H1 (cell line): ENCODE results near the gene GLS. TPM values are rescaled to one million over a fixed set of nuclear protein-coding genes. Genes with fewer than 3 reads are reported as not detected.

Experiments used
- CTCF ChIA-PET: fragments of 300-600 bp; sonication (Branson Sonifier 250); formaldehyde crosslinking; loops from one replicate; lab custom pipeline; 2021; ENCODE audit not compliant: partially characterized antibody; lab: Charles Lee
- POLR2A ChIA-PET: fragments of 300-600 bp; sonication (Branson Sonifier 250); formaldehyde crosslinking; loops from one replicate; lab custom pipeline; 2021; ENCODE audit warnings: inconsistent platforms; ENCODE audit not compliant: partially characterized antibody; lab: Charles Lee
- DNase-seq, 2 experiments: peaks; one replicate each; pipeline versions ENCODE4 v3.0.0 to v3.0.0-alpha.2; 2010 to 2022; ENCODE audit warnings: low spot score in 2 of 2, low read depth in 1 of 2, mixed read lengths in 1 of 2
- FAIRE-seq: peaks from 2 replicates; lab custom pipeline; 2011; peaks lifted over from hg19 to GRCh38; lab: Jason Lieb, UNC
- H2AFZ ChIP-seq: 2 replicates; pipeline ENCODE4 v1.8.1; 2012; ENCODE audit warnings: low read length, inconsistent platforms
- H2AK5ac ChIP-seq: 2 replicates; pipeline ENCODE4 v1.6.1; 2013; ENCODE audit warnings: low read depth, low read length
- H2BK120ac ChIP-seq: replicated peaks from 2 replicates; pipeline ENCODE3; 2013; ENCODE audit warnings: low read depth, low read length, inconsistent platforms
- H2BK12ac ChIP-seq: 2 replicates; pipeline ENCODE4 v1.6.1; 2013; ENCODE audit warnings: low read depth, low read length
- H2BK15ac ChIP-seq: 2 replicates; pipeline ENCODE4 v1.6.1; 2013; ENCODE audit warnings: low read length
- H2BK20ac ChIP-seq: 2 replicates; pipeline ENCODE4 v1.6.1; 2013; ENCODE audit warnings: low read length
- H2BK5ac ChIP-seq: 2 replicates; pipeline ENCODE4 v1.6.1; 2013; ENCODE audit warnings: low read depth, low read length
- H3K14ac ChIP-seq: 2 replicates; pipeline ENCODE4 v1.6.1; 2013; ENCODE audit warnings: inconsistent platforms; ENCODE audit not compliant: insufficient read length
- H3K18ac ChIP-seq: 2 replicates; pipeline ENCODE4 v1.6.1; 2013; ENCODE audit warnings: low read length; ENCODE audit errors: extremely low read depth
- H3K23ac ChIP-seq: 2 replicates; pipeline ENCODE4 v1.6.1; 2013; ENCODE audit warnings: inconsistent platforms; ENCODE audit not compliant: insufficient read length
- H3K23me2 ChIP-seq: 2 replicates; pipeline ENCODE4 v1.6.1; 2013; ENCODE audit warnings: low read depth, low read length
- H3K27ac ChIP-seq: 2 replicates; pipeline ENCODE4 v1.6.1; 2011; ENCODE audit warnings: low read depth, low read length, inconsistent platforms
- H3K27me3 ChIP-seq, 4 experiments: replicated peaks in 1 of 4; 1 replicate in 1 of 4; 2 replicates in 3 of 4; pipeline versions ENCODE4 v1.6.1 to v1.8.1; 2011 to 2013; ENCODE audit warnings: low read length in 3 of 4, mild to moderate bottlenecking in 3 of 4, inconsistent platforms in 2 of 4, mixed read lengths in 2 of 4, moderate library complexity in 1 of 4; ENCODE audit not compliant: control insufficient read depth in 3 of 4, insufficient read depth in 3 of 4; ENCODE audit errors: extremely low read depth in 1 of 4
- H3K36me3 ChIP-seq, 4 experiments: 2 replicates each; pipeline versions ENCODE4 v1.6.1 to v1.8.1; 2011 to 2013; ENCODE audit warnings: mild to moderate bottlenecking in 4 of 4, low read length in 3 of 4, moderate library complexity in 2 of 4, control low read depth in 1 of 4, inconsistent platforms in 1 of 4; ENCODE audit not compliant: insufficient read depth in 4 of 4, control insufficient read depth in 2 of 4
- H3K4ac ChIP-seq: replicated peaks from 2 replicates; pipeline ENCODE3; 2013; ENCODE audit warnings: low read length, low read depth, mixed read lengths, inconsistent platforms; ENCODE audit not compliant: insufficient read length
- H3K4me1 ChIP-seq, 4 experiments: replicated peaks in 1 of 4; 1 replicate in 1 of 4; 2 replicates in 3 of 4; pipeline versions ENCODE4 v1.6.1 to v1.8.1; 2011 to 2013; ENCODE audit warnings: low read length in 3 of 4, inconsistent platforms in 2 of 4, mixed read lengths in 1 of 4; ENCODE audit not compliant: insufficient read depth in 4 of 4, control insufficient read depth in 3 of 4
- H3K4me2 ChIP-seq, 2 experiments: 2 replicates each; pipeline versions ENCODE4 v1.6.1 to v1.8.1; 2011 to 2013; ENCODE audit warnings: low read depth in 2 of 2, low read length in 2 of 2, control low read depth in 1 of 2, inconsistent platforms in 1 of 2, mild to moderate bottlenecking in 1 of 2; ENCODE audit not compliant: insufficient read depth in 1 of 2
- H3K4me3 ChIP-seq, 4 experiments: fragments of 200-600, 300-600 bp in 1 of 4; sonication (generic), shearing (Covaris generic), sonication (Bioruptor Twin) in 1 of 4; 2 replicates each; pipeline versions ENCODE4 v1.5.1 to v1.8.1; 2011 to 2016; ENCODE audit warnings: low read length in 4 of 4, low read depth in 3 of 4, control low read depth in 2 of 4, inconsistent platforms in 2 of 4, mild to moderate bottlenecking in 2 of 4, mixed read lengths in 1 of 4, moderate library complexity in 1 of 4; ENCODE audit not compliant: insufficient read depth in 2 of 4; ENCODE audit errors: extremely low read depth in 1 of 4
- H3K56ac ChIP-seq: replicated peaks from 2 replicates; pipeline ENCODE3; 2013; ENCODE audit warnings: low read depth, mild to moderate bottlenecking, mixed read lengths, low read length, inconsistent platforms; ENCODE audit not compliant: insufficient read length
- H3K79me1 ChIP-seq: 2 replicates; pipeline ENCODE4 v1.6.1; 2013; ENCODE audit warnings: low read depth, low read length, control low read depth
- H3K79me2 ChIP-seq, 2 experiments: 2 replicates each; pipeline versions ENCODE4 v1.6.1 to v1.8.1; 2012 to 2013; ENCODE audit warnings: low read length in 2 of 2, mild to moderate bottlenecking in 2 of 2, inconsistent platforms in 1 of 2; ENCODE audit not compliant: insufficient read depth in 2 of 2, control insufficient read depth in 1 of 2
- H3K9ac ChIP-seq, 4 experiments: replicated peaks in 1 of 4; 1 replicate in 1 of 4; 2 replicates in 3 of 4; pipeline versions ENCODE4 v1.6.1 to v1.8.1; 2011 to 2013; ENCODE audit warnings: low read depth in 3 of 4, low read length in 3 of 4, control low read depth in 2 of 4, mild to moderate bottlenecking in 2 of 4, moderate library complexity in 2 of 4, inconsistent platforms in 1 of 4; ENCODE audit errors: extremely low read depth in 1 of 4
- H3K9me3 ChIP-seq, 2 experiments: 2 replicates each; pipeline versions ENCODE4 v1.6.1 to v1.8.1; 2012 to 2013; ENCODE audit warnings: mild to moderate bottlenecking in 2 of 2, moderate library complexity in 2 of 2, control low read depth in 1 of 2, inconsistent platforms in 1 of 2, low read depth in 1 of 2, low read length in 1 of 2, mixed read lengths in 1 of 2; ENCODE audit not compliant: insufficient read depth in 2 of 2
- H4K20me1 ChIP-seq, 2 experiments: replicated peaks in 1 of 2; 2 replicates each; pipeline versions ENCODE3 to v1.8.1; 2011 to 2013; ENCODE audit warnings: inconsistent platforms in 2 of 2, low read length in 2 of 2, mild to moderate bottlenecking in 1 of 2; ENCODE audit not compliant: insufficient read depth in 2 of 2, control insufficient read depth in 1 of 2
- H4K5ac ChIP-seq: 2 replicates; pipeline ENCODE4 v1.6.1; 2013; ENCODE audit warnings: low read length, low read depth, mixed read lengths, inconsistent platforms; ENCODE audit not compliant: insufficient read length
- H4K8ac ChIP-seq: 2 replicates; pipeline ENCODE4 v1.8.0; 2013; ENCODE audit warnings: mild to moderate bottlenecking, moderate library complexity, low read length, inconsistent platforms; ENCODE audit not compliant: insufficient read depth; ENCODE audit errors: extremely low read depth
- H4K91ac ChIP-seq: replicated peaks from 2 replicates; pipeline ENCODE3; 2013; ENCODE audit warnings: low read length, mixed read lengths, inconsistent platforms; ENCODE audit not compliant: insufficient read length
- SAP30 ChIP-seq: fragments of 300-600 bp; sonication (generic); IDR thresholded peaks from 2 replicates; pipeline ENCODE4 v1.7.1; 2012; ENCODE audit warnings: low read length, moderate library complexity, mild to moderate bottlenecking, inconsistent platforms; ENCODE audit not compliant: insufficient read depth, insufficient replicate concordance
- SIN3A ChIP-seq, 2 experiments: IDR thresholded peaks in 1 of 2; conservative IDR thresholded peaks in 1 of 2; 2 replicates each; pipeline ENCODE4 v1.6.1; 2011 to 2012; ENCODE audit warnings: low read length in 2 of 2, improper control_type of control experiment in 1 of 2, low read depth in 1 of 2, mild to moderate bottlenecking in 1 of 2
- WGBS, 2 experiments: shearing (Covaris generic) in 1 of 2; methylation state at CpG; one replicate each; pipeline versions ENCODE4 v1.1.6 to v1.1.7; 2013 to 2015; ENCODE audit warnings: low lambda C conversion rate in 2 of 2, mixed read lengths in 2 of 2, inconsistent platforms in 1 of 2, low coverage in 1 of 2, missing lambda C conversion rate in 1 of 2; ENCODE audit not compliant: insufficient replicate concordance in 2 of 2, insufficient coverage in 1 of 2, insufficient read length in 1 of 2; ENCODE audit errors: extremely low coverage in 1 of 2, missing lambda C conversion rate in 1 of 2; 5-methylcytosine and 5-hydroxymethylcytosine counted together
- polyA plus RNA-seq, 7 experiments: library from polyadenylated mRNA; depleted of rRNA in 3 of 7; stranded (reverse) in 5 of 7; unstranded in 2 of 7; fragments of >200 nt in 5 of 7; fragments of 200-250 nt in 2 of 7; gene quantifications; 1 replicate in 5 of 7; 2 replicates in 1 of 7; 4 replicates in 1 of 7; pipeline versions ENCODE4 v1.2.1 to v1.2.3, GENCODE V29; 2011 to 2013; ENCODE audit warnings: missing spikeins in 2 of 7, mixed read lengths in 2 of 7
- total RNA-seq: library from RNA; stranded (reverse); fragmentation: NEBNext Ultra II Directional; extraction: Animal tissue kit (Norgen Biotek cat#: 25700); gene quantifications from 2 replicates; pipeline ENCODE4 v1.2.1, GENCODE V29; 2021
- TF ChIP-seq, protein P1 (sequence below), 3 experiments: IDR thresholded peaks; 1 replicate in 2 of 3; 2 replicates in 1 of 3; pipeline versions ENCODE4 v1.5.1 to v1.6.1; 2011; ENCODE audit warnings: low read length in 3 of 3, mild to moderate bottlenecking in 3 of 3, inconsistent platforms in 2 of 3, low read depth in 1 of 3, moderate library complexity in 1 of 3; ENCODE audit not compliant: insufficient read depth in 1 of 3; ENCODE audit errors: control extremely low read depth in 1 of 3

The GLS gene
- total and polyA plus RNA-seq, 2 of the 8 experiments (the other 6 are each of a cell fraction or from before 2014, with no cell fraction given), result 15.7 to 89.8 TPM

GRCh38 chr2:191014653-191015020, 134.0 kb downstream of the GLS start:
- Histone ChIP-seq H3K79me1 (no peaks in the 10 kb centered on the region), H3K79me2 (peaks cover 3 to 19% of the 10 kb centered on the region in 2 experiments; a peak in 2 of 4 replicates), H3K9me3 (no peaks in the 10 kb centered on the region), H3K27ac (no peak overlapping the region), H3K4ac (no peak overlapping the region), H4K5ac (no peak overlapping the region), H3K23ac (no peak overlapping the region), H2BK20ac (no peak overlapping the region), H3K4me3 (peak overlapping the region; percentile 77 to 96 (median 90); a peak in 7 of 8 replicates), H4K8ac (no peak overlapping the region), H2AFZ (peak overlapping the region; percentile 89), H2BK15ac (0 out of 2 replicates have a peak overlapping the region, but pooled peaks have one; percentile 47), H3K4me2 (peak overlapping the region; percentile 82 to 99), H3K36me3 (peaks cover 0 to 4% (median 2%) of the 10 kb centered on the region in 4 experiments; a peak in 3 of 8 replicates), H3K9ac (peak overlapping the region in 2 of 4 experiments; percentile 53 to 87; a peak in 2 of 7 replicates), H2AK5ac (no peak overlapping the region), H4K20me1 (peaks cover 0 to 4% of the 10 kb centered on the region in 2 experiments), H4K91ac (no peak overlapping the region), H3K23me2 (peaks cover 12% of the 10 kb centered on the region), H2BK5ac (no peak overlapping the region), H3K4me1 (peaks cover 0 to 6% (median 1%) of the 10 kb centered on the region in 4 experiments; a peak in 3 of 7 replicates), H3K14ac (no peak overlapping the region), H3K56ac (no peak overlapping the region), H2BK12ac (peak overlapping the region; percentile 52; the same call in 1 of the 2 replicates), H3K18ac (no peak overlapping the region; the same call in 1 of the 2 replicates), H3K27me3 (peaks cover 0 to 13% (median 6%) of the 10 kb centered on the region in 4 experiments; a peak in 4 of 7 replicates), H2BK120ac (no peak overlapping the region)
- ChIA-PET CTCF (interaction anchor here (1.2 to 3.0 kb wide), 3 partner anchors 10 to 15 kb away, joined by 3 to 15 read pairs (median 4); no protein-coding TSS in a partner anchor), POLR2A (interaction anchor here (0.6 to 1.4 kb wide), 4 partner anchors 9 to 133 kb away, joined by 3 to 10 read pairs (median 3); no protein-coding TSS in a partner anchor)
- DNase-seq, result no peak
- TF ChIP-seq, protein P1, sequence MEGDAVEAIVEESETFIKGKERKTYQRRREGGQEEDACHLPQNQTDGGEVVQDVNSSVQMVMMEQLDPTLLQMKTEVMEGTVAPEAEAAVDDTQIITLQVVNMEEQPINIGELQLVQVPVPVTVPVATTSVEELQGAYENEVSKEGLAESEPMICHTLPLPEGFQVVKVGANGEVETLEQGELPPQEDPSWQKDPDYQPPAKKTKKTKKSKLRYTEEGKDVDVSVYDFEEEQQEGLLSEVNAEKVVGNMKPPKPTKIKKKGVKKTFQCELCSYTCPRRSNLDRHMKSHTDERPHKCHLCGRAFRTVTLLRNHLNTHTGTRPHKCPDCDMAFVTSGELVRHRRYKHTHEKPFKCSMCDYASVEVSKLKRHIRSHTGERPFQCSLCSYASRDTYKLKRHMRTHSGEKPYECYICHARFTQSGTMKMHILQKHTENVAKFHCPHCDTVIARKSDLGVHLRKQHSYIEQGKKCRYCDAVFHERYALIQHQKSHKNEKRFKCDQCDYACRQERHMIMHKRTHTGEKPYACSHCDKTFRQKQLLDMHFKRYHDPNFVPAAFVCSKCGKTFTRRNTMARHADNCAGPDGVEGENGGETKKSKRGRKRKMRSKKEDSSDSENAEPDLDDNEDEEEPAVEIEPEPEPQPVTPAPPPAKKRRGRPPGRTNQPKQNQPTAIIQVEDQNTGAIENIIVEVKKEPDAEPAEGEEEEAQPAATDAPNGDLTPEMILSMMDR (IDR thresholded peaks at IDR 0.05; ENCODE audit: control extremely low read depth in 1 of 3, insufficient read depth in 1 of 3, low read depth in 1 of 3, low read length in 3 of 3), result no peak
- no peak for TF ChIP-seq SIN3A (conservative IDR thresholded peaks at IDR 0.05 in 1 of 2, IDR thresholded peaks at IDR 0.05 in 1 of 2; ENCODE audit: low read depth in 1 of 2, low read length in 2 of 2)
- TF ChIP-seq SAP30, result peak; percentile 20
- FAIRE-seq, result no peak
- 43% methylated on average over 4 of the region's 4 CpGs; no CpG with 5 or more reads in 1 of the 2 experiments for WGBS, 2 experiments
